ENCODE measurements around the gene MED27. TPM values are rescaled to one million over a fixed set of nuclear protein-coding genes. Genes with fewer than 3 reads are reported as not detected.

Gene MED27, protein sequence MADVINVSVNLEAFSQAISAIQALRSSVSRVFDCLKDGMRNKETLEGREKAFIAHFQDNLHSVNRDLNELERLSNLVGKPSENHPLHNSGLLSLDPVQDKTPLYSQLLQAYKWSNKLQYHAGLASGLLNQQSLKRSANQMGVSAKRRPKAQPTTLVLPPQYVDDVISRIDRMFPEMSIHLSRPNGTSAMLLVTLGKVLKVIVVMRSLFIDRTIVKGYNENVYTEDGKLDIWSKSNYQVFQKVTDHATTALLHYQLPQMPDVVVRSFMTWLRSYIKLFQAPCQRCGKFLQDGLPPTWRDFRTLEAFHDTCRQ
- 27.7 and 34.5 TPM in 2 replicates for total RNA-seq

DNA sequence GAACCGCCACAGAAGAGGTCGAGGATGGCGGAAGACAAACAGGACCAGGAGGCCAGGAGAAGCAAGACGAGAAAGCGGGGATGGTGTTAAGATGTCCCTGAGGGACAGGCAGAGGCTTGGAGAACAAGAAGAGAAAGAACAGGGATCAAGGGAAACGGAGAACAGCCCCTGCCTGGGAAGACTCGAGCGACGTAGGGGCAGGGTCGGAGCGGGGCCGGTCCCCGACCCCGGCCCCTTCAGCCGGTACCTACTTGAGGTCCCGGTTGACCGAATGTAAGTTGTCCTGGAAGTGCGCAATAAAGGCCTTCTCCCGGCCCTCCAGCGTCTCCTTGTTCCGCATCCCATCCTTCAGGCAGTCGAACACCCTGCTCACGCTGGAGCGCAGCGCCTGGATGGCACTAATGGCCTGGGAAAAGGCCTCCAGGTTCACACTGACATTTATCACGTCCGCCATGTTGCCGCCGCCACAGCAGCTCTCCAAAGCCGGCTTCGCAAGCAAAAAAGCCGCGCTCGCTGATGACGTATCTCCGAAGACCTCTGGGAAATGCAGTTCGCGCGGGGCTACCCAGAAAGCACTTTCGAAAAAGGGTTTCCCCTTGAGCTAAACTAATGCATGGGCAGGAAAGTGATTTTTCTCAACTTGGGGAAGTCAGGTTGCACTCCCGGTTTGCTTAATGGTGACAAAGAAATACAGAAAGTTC lies at the start of gene MED27:
TSS of gene MED27 (minus strand) at position 477 of the 701 bp plus-strand sequence. CDS start at position 454, 23 bp downstream.
- no peaks in the 10 kb centered on the region for H3K27me3 ChIP-seq (ENCODE audit: control insufficient read depth, insufficient read depth, low read length)
- no peak for TF ChIP-seq CTCF (IDR thresholded peaks at IDR 0.05; ENCODE audit: insufficient read depth, low read length, poor library complexity, severe bottlenecking)
- peak within 1 kb of the TSS; percentile 77 for H3K4me3 ChIP-seq (ENCODE audit: low read depth, low read length)
- peak; percentile 71 for DNase-seq (ENCODE audit: low read depth)
- H3K36me3 ChIP-seq (ENCODE audit: control insufficient read depth, insufficient read depth, low read length) = no peaks in the 10 kb centered on the region

DNA sequence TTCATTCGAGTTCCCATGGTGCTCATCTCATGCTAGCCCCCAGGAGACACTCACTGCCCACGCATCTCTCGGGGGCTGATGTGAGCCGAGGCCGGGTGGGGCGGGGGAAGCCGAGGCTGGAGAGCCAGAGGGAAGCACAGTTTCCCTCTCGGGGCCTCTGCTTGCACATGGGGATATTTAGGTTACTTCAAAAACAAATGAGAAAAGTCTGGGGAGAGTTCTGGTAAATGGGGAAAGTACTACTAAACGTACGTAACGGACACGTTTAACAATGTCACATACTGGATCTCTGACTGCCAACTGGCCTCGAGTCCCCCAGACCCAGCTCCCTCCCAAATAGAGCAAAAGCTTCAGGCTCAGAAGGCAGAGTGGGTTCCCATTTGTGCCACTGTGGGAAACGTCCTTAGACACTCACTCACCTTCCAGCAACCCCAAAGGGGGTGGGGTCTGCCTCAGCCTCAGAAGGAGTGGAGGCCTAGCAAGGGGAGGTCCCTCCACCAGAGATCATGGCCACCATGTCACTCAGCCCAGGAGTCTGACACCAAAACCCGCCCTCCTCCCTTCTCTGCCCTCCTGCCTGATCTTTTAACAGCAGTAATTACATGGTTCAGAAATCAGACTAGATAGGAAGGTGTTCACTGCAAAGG lies 48.3 kb upstream of the MED27 start:
- Histone ChIP-seq H3K27me3 (ENCODE audit: control insufficient read depth, insufficient read depth, low read length) (peaks cover 50% of the 10 kb centered on the region), H3K4me3 (ENCODE audit: low read depth, low read length) (no peak overlapping the region), H3K36me3 (ENCODE audit: control insufficient read depth, insufficient read depth, low read length) (no peaks in the 10 kb centered on the region)
- no peak for TF ChIP-seq CTCF (IDR thresholded peaks at IDR 0.05; ENCODE audit: insufficient read depth, low read length, poor library complexity, severe bottlenecking)
- no peak for DNase-seq (ENCODE audit: low read depth)

DNA sequence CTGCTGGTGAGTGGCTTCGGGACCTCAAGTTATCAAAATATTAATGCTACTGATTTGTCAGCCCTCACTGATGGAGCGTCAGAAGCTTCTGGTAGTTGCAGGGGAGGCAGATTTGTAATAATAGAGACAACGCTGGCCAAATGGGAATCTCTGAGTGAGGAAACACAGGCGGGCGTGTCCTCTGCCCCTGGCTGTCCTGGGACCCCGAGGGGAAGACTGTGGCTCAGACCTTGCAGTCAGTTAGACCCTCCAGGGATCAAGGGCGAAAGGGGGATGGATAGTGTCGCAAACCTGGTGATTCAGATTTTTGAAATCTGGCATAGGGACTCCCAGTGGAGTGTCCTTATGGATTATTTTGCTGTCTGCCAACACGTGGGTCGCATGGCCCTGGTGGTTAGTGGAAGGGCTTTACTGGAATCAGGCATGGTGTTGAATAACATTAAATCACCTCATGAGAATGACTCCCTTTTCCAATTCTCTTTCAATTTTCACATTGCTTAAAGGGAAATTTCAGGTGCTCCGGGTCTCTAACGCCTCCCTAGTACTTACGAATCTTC lies 47.1 kb upstream of the MED27 start:
- no peak for DNase-seq (ENCODE audit: low read depth)
- Histone ChIP-seq H3K36me3 (ENCODE audit: control insufficient read depth, insufficient read depth, low read length) (no peaks in the 10 kb centered on the region), H3K4me3 (ENCODE audit: low read depth, low read length) (no peak overlapping the region), H3K27me3 (ENCODE audit: control insufficient read depth, insufficient read depth, low read length) (peaks cover 48% of the 10 kb centered on the region)
- no peak for TF ChIP-seq CTCF (IDR thresholded peaks at IDR 0.05; ENCODE audit: insufficient read depth, low read length, poor library complexity, severe bottlenecking)

DNA sequence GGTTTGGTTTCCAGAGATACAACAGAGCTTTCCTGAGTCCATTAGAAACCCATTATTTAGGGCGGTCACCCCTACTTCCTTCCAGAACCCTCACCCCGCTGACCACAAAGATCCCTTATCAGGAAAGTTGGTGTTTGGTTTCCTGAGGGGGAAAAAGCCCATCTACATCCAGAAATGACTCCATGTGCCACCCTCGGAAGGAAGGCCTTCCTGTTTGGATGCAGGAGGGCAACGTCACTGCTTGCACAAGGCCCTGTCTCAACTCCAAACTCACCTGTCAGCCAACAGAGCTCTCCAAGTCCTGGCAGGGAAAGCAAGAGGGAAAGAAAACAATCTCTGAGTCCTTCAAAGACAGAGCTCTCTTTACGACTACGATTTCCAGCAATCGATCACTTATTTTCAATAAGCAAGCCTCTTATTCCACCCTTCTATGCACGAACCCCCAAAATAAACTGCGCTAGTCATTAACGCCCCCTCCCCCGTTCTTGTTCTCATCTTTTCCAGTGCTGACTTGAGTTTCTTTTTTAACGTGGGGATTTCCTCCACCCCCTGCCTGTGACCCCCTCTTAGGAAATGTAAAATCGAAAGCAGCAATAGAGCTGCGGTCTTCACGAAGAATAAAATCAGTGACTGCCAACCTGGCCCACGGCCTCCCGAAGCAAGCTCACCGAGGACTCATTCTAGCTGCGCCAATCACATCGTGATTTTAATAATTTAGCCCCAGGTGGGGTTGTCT lies 46.4 kb upstream of the MED27 start:
- TF ChIP-seq CTCF (IDR thresholded peaks at IDR 0.05; ENCODE audit: insufficient read depth, low read length, poor library complexity, severe bottlenecking) = no peak
- Histone ChIP-seq H3K36me3 (ENCODE audit: control insufficient read depth, insufficient read depth, low read length) (no peaks in the 10 kb centered on the region), H3K27me3 (ENCODE audit: control insufficient read depth, insufficient read depth, low read length) (peaks cover 47% of the 10 kb centered on the region), H3K4me3 (ENCODE audit: low read depth, low read length) (no peak overlapping the region)
- DNase-seq (ENCODE audit: low read depth) = no peak

- Histone ChIP-seq H3K36me3 (ENCODE audit: control insufficient read depth, insufficient read depth, low read length) (no peaks in the 10 kb centered on the region), H3K27me3 (ENCODE audit: control insufficient read depth, insufficient read depth, low read length) (peaks cover 48% of the 10 kb centered on the region), H3K4me3 (ENCODE audit: low read depth, low read length) (no peak overlapping the region)
- no peak for TF ChIP-seq CTCF (IDR thresholded peaks at IDR 0.05; ENCODE audit: insufficient read depth, low read length, poor library complexity, severe bottlenecking)
- DNase-seq (ENCODE audit: low read depth) = no peak
Measured at GRCh38 chr9:132125361-132125760, 45.7 kb upstream of the MED27 start.

Data from kidney epithelial cell (primary cell).